Smooth muscle cell (in vitro differentiated cells): ENCODE data around the gene CXCL12. TPM values are rescaled to one million over a fixed set of nuclear protein-coding genes. Genes with fewer than 3 reads are reported as not detected.

Source experiments
- DNase-seq: peaks from one replicate; lab custom pipeline; 2025; ENCODE audit not compliant: unreplicated experiment; lab: John Stamatoyannopoulos, UW
- H2AFZ ChIP-seq: fragments of 200-600 bp; sonication (generic); 2 replicates; pipeline ENCODE4 v1.6.0; 2016; ENCODE audit warnings: antibody characterized with exemption, low read depth, mild to moderate bottlenecking
- H3F3A ChIP-seq: fragments of 200-600 bp; sonication (generic); 2 replicates; pipeline ENCODE4 v1.6.0; 2017; ENCODE audit warnings: antibody characterized with exemption, low read depth
- H3K27ac ChIP-seq: fragments of 200-600 bp; sonication (generic); 2 replicates; pipeline ENCODE4 v1.5.1; 2016; ENCODE audit warnings: low read depth, mild to moderate bottlenecking
- H3K27me3 ChIP-seq: fragments of 200-600 bp; sonication (generic); 2 replicates; pipeline ENCODE4 v1.6.1; 2016; ENCODE audit warnings: low read depth, mild to moderate bottlenecking
- H3K36me3 ChIP-seq: fragments of 200-600 bp; sonication (generic); 2 replicates; pipeline ENCODE4 v1.5.1; 2016; ENCODE audit warnings: low read depth
- H3K4me1 ChIP-seq: fragments of 200-600 bp; sonication (generic); 2 replicates; pipeline ENCODE4 v1.5.1; 2016; ENCODE audit warnings: low read depth
- H3K4me2 ChIP-seq: fragments of 200-600 bp; sonication (generic); 2 replicates; pipeline ENCODE4 v1.6.0; 2016; ENCODE audit warnings: mild to moderate bottlenecking
- H3K4me3 ChIP-seq: fragments of 200-600 bp; sonication (generic); 2 replicates; pipeline ENCODE4 v1.5.1; 2016; ENCODE audit warnings: mild to moderate bottlenecking
- H3K79me2 ChIP-seq: fragments of 200-600 bp; sonication (generic); 2 replicates; pipeline ENCODE4 v1.6.0; 2016; ENCODE audit warnings: low read depth, mild to moderate bottlenecking
- H3K9ac ChIP-seq: fragments of 200-600 bp; sonication (generic); 2 replicates; pipeline ENCODE4 v1.6.0; 2016; ENCODE audit warnings: low read depth
- H3K9me3 ChIP-seq: fragments of 200-600 bp; sonication (generic); replicated peaks from 2 replicates; pipeline ENCODE4 v1.5.1; 2016; ENCODE audit warnings: low read depth
- H4K20me1 ChIP-seq: fragments of 200-600 bp; sonication (generic); 2 replicates; pipeline ENCODE4 v1.6.0; 2016; ENCODE audit warnings: low read depth
- WGBS: methylation state at CpG from one replicate; pipeline ENCODE4 v1.1.7; 2016; ENCODE audit warnings: low lambda C conversion rate; 5-methylcytosine and 5-hydroxymethylcytosine counted together
- polyA plus RNA-seq: library from polyadenylated mRNA; unstranded; fragments of >200 nt; fragmentation: Nextera tagmentation; extraction: Ambion mirVana; gene quantifications from 2 replicates; pipeline ENCODE4 v1.2.1, GENCODE V29; 2016
- total RNA-seq: library from RNA; depleted of rRNA; stranded (reverse); fragments of >200 nt; gene quantifications from 2 replicates; pipeline ENCODE4 v1.2.3, GENCODE V29; 2014
- TF ChIP-seq, protein P1 (sequence below): fragments of 200-600 bp; sonication (generic); IDR thresholded peaks from 2 replicates; pipeline ENCODE4 v1.5.1; 2017; ENCODE audit warnings: borderline replicate concordance, mild to moderate bottlenecking, antibody characterized with exemption; ENCODE audit not compliant: insufficient read depth, poor library complexity, severe bottlenecking

Gene CXCL12
- total and polyA plus RNA-seq, 2 experiments from 2014 or later = 10.9 to 52.0 TPM

DNA sequence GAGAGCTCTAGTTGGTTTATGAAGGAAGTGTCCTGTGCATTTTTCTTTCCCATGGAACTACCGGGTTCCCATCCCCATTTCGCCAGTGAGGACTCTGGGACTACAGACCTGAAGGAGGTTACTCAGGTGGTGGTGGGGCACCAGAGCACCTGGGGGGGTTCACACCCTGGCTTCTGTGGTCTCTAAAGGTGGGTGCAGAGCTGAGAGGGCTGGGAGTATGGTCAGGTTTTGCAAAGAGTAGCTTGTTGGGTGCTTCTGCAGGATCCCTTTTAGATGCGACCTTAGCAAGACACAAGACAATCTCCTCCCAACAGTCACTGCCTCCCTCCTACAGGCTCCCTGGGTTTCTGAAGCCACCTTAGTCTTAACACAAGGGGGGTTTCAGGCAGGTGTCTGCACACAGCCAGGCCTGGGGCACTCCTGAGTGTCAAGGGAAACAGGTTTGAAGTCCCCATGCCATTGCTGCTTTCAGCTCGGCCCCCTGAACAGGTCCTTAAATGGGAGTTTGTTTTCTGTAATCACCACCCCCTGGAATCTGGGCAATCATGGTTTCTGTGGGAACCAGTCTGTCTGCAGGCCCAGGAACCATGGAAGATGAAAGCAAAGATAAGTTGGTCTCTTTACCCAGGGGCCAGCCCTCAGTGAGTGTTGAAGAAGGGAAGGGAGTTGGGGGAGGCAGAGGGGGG, 9.9 kb upstream of the CXCL12 start:
- no peak overlapping the region for H3K4me2 ChIP-seq
- TF ChIP-seq, protein P1, sequence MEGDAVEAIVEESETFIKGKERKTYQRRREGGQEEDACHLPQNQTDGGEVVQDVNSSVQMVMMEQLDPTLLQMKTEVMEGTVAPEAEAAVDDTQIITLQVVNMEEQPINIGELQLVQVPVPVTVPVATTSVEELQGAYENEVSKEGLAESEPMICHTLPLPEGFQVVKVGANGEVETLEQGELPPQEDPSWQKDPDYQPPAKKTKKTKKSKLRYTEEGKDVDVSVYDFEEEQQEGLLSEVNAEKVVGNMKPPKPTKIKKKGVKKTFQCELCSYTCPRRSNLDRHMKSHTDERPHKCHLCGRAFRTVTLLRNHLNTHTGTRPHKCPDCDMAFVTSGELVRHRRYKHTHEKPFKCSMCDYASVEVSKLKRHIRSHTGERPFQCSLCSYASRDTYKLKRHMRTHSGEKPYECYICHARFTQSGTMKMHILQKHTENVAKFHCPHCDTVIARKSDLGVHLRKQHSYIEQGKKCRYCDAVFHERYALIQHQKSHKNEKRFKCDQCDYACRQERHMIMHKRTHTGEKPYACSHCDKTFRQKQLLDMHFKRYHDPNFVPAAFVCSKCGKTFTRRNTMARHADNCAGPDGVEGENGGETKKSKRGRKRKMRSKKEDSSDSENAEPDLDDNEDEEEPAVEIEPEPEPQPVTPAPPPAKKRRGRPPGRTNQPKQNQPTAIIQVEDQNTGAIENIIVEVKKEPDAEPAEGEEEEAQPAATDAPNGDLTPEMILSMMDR = no peak
- H3K9me3 ChIP-seq = no peaks in the 10 kb centered on the region
- H3K9ac ChIP-seq = no peak overlapping the region
- H3K4me3 ChIP-seq = no peak overlapping the region
- no peaks in the 10 kb centered on the region for H3F3A ChIP-seq
- H3K79me2 ChIP-seq = no peaks in the 10 kb centered on the region
- H3K36me3 ChIP-seq = no peaks in the 10 kb centered on the region
- no peak overlapping the region for H3K27ac ChIP-seq
- no peaks in the 10 kb centered on the region for H4K20me1 ChIP-seq
- peaks cover 18% of the 10 kb centered on the region for H3K27me3 ChIP-seq
- WGBS = 76% methylated on average over 4 of the region's 4 CpGs
- no peak overlapping the region for H2AFZ ChIP-seq
- no peak for DNase-seq
- no peaks in the 10 kb centered on the region for H3K4me1 ChIP-seq

DNA sequence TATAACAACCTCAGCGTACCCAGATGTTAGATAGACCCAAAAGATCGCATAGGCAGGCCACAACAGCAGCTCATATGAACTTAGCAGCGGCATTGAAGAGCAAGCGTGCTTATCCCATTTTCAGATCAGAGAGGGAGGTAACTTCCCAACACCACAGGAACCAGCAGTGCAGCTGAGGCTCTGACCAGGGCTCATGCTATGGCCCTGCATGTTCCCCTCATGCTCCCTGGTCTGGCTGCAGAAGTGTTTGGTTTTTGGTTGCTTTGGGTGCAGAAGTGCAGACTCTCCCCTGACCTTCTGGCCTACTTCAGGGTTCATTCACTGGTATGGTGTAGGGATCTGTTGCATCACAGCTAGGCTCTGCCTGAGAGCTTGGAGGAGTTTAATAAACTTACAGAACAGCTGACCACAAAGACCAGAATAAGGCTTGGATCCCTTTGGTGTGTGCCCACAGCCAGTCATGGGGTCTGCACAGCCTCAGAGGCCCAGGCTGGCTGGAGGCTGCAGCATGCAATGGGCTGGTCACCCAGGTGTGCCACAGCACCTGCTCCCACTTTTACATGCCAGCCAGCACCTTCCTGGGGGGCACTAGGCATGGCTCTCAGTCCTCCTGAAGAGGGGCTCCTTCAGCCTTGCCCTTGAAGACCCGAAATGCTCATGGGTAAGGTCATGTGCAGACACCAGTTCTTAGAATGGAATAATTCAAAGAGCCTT, 9.1 kb upstream of the CXCL12 start:
- no peak overlapping the region for H3K4me2 ChIP-seq
- DNase-seq = no peak
- TF ChIP-seq, protein P1 = no peak
- H3K36me3 ChIP-seq = no peaks in the 10 kb centered on the region
- H3K4me1 ChIP-seq = no peaks in the 10 kb centered on the region
- H3K27ac ChIP-seq = no peak overlapping the region
- no peak overlapping the region for H3K4me3 ChIP-seq
- no peaks in the 10 kb centered on the region for H3K79me2 ChIP-seq
- H2AFZ ChIP-seq = no peak overlapping the region
- 94% methylated on average over 5 of the region's 5 CpGs for WGBS
- no peaks in the 10 kb centered on the region for H4K20me1 ChIP-seq
- no peak overlapping the region for H3K9ac ChIP-seq
- H3K27me3 ChIP-seq = peaks cover 16% of the 10 kb centered on the region
- H3F3A ChIP-seq = no peaks in the 10 kb centered on the region
- no peaks in the 10 kb centered on the region for H3K9me3 ChIP-seq

DNA sequence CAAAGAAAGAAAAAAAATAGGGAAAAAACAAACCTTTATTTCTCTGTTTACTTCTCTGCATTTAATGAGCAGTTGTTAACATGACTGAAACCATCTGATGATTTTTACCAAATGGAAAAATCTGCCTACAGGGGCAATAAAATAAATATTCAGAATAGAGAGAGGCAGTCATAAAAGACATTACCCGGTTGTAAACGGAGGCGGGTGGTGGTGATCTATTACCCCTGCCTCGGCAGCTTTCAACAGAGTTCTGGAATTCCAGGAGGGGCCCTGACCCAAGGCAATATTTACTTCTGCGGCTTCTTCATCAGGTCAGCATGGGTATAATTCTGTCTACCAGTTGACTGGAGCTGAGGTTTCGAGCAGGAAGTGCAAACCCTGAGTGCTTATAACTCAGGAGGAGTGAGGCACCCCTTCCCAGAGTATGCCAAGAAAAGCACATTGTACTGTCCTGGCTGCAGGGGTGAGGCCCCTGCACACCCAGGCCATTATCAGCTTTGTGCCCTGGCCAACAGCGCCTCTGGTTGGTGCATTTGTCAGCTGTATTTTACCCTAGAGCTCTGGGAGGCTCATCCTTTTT, 8.2 kb upstream of the CXCL12 start:
- 44% methylated on average over 7 of the region's 7 CpGs for WGBS
- H3K4me1 ChIP-seq = no peaks in the 10 kb centered on the region
- H3F3A ChIP-seq = no peaks in the 10 kb centered on the region
- DNase-seq = no peak
- no peaks in the 10 kb centered on the region for H4K20me1 ChIP-seq
- H3K36me3 ChIP-seq = no peaks in the 10 kb centered on the region
- no peak overlapping the region for H3K27ac ChIP-seq
- H3K9ac ChIP-seq = no peak overlapping the region
- H3K9me3 ChIP-seq = no peaks in the 10 kb centered on the region
- no peak overlapping the region for H3K4me2 ChIP-seq
- no peak overlapping the region for H2AFZ ChIP-seq
- H3K27me3 ChIP-seq = peaks cover 8% of the 10 kb centered on the region
- no peaks in the 10 kb centered on the region for H3K79me2 ChIP-seq
- no peak overlapping the region for H3K4me3 ChIP-seq
- TF ChIP-seq, protein P1 = no peak
